ENCODE results near the gene HMGN4. TPM values are rescaled to one million over a fixed set of nuclear protein-coding genes. Genes with fewer than 3 reads are reported as not detected.

HMGN4 gene
- total and polyA plus RNA-seq, 9 of the 15 experiments (the other 6 are each of a cell fraction or from before 2014, with no cell fraction given): 35.4 to 134 (median 94.1) TPM

DNA sequence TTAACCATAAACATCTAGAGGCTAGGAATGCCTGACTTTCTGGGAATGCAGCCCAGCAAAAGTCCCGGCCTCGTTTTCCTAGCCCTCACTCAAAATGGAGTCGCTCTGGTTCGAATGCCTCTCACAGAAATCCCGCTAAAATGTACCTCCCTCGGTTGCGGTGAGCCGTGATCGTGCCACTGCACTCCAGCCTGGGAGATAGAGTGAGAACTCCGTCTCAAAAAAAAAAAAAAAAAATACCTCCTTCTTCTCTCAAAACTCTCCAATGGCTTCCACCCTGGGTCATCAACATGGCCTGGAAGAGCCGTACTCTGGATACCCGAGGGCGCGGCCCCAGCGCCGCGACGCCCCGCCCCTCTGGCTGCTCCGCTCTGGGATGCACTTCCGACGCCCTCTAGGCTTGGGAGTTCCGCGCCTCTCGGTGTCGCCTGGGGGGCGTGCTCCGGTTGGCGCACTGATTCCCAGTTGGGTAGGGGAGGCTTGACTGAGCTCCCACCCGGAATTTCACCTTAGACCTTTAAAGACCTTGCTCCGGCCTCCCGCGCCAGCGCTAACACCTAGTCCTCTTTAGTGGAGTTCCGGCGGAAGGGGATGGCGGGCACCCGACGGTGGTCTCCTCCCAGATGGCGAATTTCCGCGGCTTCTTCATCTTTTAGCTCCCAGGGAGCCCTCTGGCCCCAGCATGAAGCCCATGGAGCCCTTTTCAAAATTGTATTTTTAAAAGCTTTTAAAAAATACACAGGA is 12.3 kb downstream of the HMGN4 start (continued):
- peak; percentile 79 for TF ChIP-seq ZBTB17 (CRISPR knock-in tag; IDR thresholded peaks at IDR 0.05)
- TF ChIP-seq, protein P1, sequence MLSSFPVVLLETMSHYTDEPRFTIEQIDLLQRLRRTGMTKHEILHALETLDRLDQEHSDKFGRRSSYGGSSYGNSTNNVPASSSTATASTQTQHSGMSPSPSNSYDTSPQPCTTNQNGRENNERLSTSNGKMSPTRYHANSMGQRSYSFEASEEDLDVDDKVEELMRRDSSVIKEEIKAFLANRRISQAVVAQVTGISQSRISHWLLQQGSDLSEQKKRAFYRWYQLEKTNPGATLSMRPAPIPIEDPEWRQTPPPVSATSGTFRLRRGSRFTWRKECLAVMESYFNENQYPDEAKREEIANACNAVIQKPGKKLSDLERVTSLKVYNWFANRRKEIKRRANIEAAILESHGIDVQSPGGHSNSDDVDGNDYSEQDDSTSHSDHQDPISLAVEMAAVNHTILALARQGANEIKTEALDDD (IDR thresholded peaks at IDR 0.05): no peak
- TF ChIP-seq MAFK (IDR thresholded peaks at IDR 0.05; ENCODE audit: low read length): no peak
- no peak for TF ChIP-seq RBM39 (optimal IDR thresholded peaks at IDR 0.05; ENCODE audit: low read depth, low read length)
- no peak for TF ChIP-seq ZNF274 (IDR thresholded peaks at IDR 0.05; ENCODE audit: borderline replicate concordance, low read depth, low read length)
- TF ChIP-seq, protein P2, sequence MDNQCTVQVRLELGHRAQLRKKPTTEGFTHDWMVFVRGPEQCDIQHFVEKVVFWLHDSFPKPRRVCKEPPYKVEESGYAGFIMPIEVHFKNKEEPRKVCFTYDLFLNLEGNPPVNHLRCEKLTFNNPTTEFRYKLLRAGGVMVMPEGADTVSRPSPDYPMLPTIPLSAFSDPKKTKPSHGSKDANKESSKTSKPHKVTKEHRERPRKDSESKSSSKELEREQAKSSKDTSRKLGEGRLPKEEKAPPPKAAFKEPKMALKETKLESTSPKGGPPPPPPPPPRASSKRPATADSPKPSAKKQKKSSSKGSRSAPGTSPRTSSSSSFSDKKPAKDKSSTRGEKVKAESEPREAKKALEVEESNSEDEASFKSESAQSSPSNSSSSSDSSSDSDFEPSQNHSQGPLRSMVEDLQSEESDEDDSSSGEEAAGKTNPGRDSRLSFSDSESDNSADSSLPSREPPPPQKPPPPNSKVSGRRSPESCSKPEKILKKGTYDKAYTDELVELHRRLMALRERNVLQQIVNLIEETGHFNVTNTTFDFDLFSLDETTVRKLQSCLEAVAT (IDR thresholded peaks at IDR 0.05): peak in 1 of 2 experiments; percentile 26; a peak in 1 of 4 replicates
- no peak for TF ChIP-seq SMARCC2 (IDR thresholded peaks at IDR 0.05; ENCODE audit: low read depth)
- no peak for TF ChIP-seq SRSF1 (IDR thresholded peaks at IDR 0.05; ENCODE audit: low read depth, low read length)
- TF ChIP-seq, protein P3, sequence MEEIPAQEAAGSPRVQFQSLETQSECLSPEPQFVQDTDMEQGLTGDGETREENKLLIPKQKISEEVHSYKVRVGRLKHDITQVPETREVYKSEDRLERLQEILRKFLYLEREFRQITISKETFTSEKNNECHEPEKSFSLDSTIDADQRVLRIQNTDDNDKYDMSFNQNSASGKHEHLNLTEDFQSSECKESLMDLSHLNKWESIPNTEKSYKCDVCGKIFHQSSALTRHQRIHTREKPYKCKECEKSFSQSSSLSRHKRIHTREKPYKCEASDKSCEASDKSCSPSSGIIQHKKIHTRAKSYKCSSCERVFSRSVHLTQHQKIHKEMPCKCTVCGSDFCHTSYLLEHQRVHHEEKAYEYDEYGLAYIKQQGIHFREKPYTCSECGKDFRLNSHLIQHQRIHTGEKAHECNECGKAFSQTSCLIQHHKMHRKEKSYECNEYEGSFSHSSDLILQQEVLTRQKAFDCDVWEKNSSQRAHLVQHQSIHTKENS (CRISPR knock-in tag; IDR thresholded peaks at IDR 0.05): no peak
- TF ChIP-seq, protein P4, sequence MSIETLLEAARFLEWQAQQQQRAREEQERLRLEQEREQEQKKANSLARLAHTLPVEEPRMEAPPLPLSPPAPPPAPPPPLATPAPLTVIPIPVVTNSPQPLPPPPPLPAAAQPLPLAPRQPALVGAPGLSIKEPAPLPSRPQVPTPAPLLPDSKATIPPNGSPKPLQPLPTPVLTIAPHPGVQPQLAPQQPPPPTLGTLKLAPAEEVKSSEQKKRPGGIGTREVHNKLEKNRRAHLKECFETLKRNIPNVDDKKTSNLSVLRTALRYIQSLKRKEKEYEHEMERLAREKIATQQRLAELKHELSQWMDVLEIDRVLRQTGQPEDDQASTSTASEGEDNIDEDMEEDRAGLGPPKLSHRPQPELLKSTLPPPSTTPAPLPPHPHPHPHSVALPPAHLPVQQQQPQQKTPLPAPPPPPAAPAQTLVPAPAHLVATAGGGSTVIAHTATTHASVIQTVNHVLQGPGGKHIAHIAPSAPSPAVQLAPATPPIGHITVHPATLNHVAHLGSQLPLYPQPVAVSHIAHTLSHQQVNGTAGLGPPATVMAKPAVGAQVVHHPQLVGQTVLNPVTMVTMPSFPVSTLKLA (conservative IDR thresholded peaks at IDR 0.05): no peak
- no peak for TF ChIP-seq ZNF253 (CRISPR knock-in tag; conservative IDR thresholded peaks at IDR 0.05)
- TF ChIP-seq GATAD2B (IDR thresholded peaks at IDR 0.05; ENCODE audit: borderline replicate concordance): no peak
- TF ChIP-seq, protein P5, sequence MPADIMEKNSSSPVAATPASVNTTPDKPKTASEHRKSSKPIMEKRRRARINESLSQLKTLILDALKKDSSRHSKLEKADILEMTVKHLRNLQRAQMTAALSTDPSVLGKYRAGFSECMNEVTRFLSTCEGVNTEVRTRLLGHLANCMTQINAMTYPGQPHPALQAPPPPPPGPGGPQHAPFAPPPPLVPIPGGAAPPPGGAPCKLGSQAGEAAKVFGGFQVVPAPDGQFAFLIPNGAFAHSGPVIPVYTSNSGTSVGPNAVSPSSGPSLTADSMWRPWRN (IDR thresholded peaks at IDR 0.05; ENCODE audit: low read depth): no peak
- TF ChIP-seq RFX5 (IDR thresholded peaks at IDR 0.05; ENCODE audit: low read depth, low read length): no peak
- TF ChIP-seq, protein P6, sequence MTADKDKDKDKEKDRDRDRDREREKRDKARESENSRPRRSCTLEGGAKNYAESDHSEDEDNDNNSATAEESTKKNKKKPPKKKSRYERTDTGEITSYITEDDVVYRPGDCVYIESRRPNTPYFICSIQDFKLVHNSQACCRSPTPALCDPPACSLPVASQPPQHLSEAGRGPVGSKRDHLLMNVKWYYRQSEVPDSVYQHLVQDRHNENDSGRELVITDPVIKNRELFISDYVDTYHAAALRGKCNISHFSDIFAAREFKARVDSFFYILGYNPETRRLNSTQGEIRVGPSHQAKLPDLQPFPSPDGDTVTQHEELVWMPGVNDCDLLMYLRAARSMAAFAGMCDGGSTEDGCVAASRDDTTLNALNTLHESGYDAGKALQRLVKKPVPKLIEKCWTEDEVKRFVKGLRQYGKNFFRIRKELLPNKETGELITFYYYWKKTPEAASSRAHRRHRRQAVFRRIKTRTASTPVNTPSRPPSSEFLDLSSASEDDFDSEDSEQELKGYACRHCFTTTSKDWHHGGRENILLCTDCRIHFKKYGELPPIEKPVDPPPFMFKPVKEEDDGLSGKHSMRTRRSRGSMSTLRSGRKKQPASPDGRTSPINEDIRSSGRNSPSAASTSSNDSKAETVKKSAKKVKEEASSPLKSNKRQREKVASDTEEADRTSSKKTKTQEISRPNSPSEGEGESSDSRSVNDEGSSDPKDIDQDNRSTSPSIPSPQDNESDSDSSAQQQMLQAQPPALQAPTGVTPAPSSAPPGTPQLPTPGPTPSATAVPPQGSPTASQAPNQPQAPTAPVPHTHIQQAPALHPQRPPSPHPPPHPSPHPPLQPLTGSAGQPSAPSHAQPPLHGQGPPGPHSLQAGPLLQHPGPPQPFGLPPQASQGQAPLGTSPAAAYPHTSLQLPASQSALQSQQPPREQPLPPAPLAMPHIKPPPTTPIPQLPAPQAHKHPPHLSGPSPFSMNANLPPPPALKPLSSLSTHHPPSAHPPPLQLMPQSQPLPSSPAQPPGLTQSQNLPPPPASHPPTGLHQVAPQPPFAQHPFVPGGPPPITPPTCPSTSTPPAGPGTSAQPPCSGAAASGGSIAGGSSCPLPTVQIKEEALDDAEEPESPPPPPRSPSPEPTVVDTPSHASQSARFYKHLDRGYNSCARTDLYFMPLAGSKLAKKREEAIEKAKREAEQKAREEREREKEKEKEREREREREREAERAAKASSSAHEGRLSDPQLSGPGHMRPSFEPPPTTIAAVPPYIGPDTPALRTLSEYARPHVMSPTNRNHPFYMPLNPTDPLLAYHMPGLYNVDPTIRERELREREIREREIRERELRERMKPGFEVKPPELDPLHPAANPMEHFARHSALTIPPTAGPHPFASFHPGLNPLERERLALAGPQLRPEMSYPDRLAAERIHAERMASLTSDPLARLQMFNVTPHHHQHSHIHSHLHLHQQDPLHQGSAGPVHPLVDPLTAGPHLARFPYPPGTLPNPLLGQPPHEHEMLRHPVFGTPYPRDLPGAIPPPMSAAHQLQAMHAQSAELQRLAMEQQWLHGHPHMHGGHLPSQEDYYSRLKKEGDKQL (CRISPR knock-in tag; IDR thresholded peaks at IDR 0.05; ENCODE audit: borderline replicate concordance): no peak
- TF ChIP-seq PML (IDR thresholded peaks at IDR 0.05; ENCODE audit: low read length): no peak
- no peak for TF ChIP-seq TRIM28 (IDR thresholded peaks at IDR 0.05)

Measured in K562 (cell line).